K562 (cell line): ENCODE results near the gene CDC42SE2. TPM values are rescaled to one million over a fixed set of nuclear protein-coding genes. Genes with fewer than 3 reads are reported as not detected.

ENCODE experiments used
- ATAC-seq: fragments of 200-7000 bp; cut with Tn5 transposase; 3 replicates; pipeline ENCODE4 v1.9.1; 2020; ENCODE audit warnings: moderate library complexity
- BruUV-seq: library from RNA; stranded (reverse); fragments of 400-500 nt; replicated peaks from 2 replicates; lab custom pipeline; 2021; lab: Mats Ljungman, UMichigan
- CTCF ChIA-PET: fragments of 300-600 bp; formaldehyde crosslinking; extraction: SDS; loops from one replicate; lab custom pipeline; 2021; ENCODE audit warnings: low intra/inter-chr PET ratio; lab: Yijun Ruan, JAX
- POLR2A ChIA-PET: fragments of 300-600, 350-650 bp; sonication (Branson Sonifier 250); formaldehyde crosslinking; extraction: SDS; loops from one replicate; lab custom pipeline; 2021; ENCODE audit warnings: antibody characterized with exemption, inconsistent platforms; lab: Yijun Ruan, JAX
- DNase-seq, 4 experiments: peaks; one replicate each; pipeline versions ENCODE4 v3.0.0 to v3.0.0-alpha.2; 2011 to 2018; ENCODE audit warnings: low spot score in 3 of 4, mixed read lengths in 3 of 4; ENCODE audit errors: extremely low read depth in 1 of 4
- FAIRE-seq: peaks from 2 replicates; lab custom pipeline; 2011; peaks lifted over from hg19 to GRCh38; lab: Jason Lieb, UNC
- H2AFZ ChIP-seq: 2 replicates; pipeline ENCODE4 v1.6.0; 2011; ENCODE audit warnings: low read depth, low read length, control low read depth, inconsistent platforms
- H3K27ac ChIP-seq: fragments of 200-600 bp; 3 replicates; pipeline ENCODE4 v1.8.0; 2011; ENCODE audit warnings: low read depth, mild to moderate bottlenecking, control low read depth, inconsistent platforms, low read length, moderate library complexity, mixed read lengths; ENCODE audit errors: extremely low read depth
- H3K27me3 ChIP-seq, 2 experiments: fragments of 300-600 bp in 1 of 2; 2 replicates in 1 of 2; 3 replicates in 1 of 2; pipeline versions ENCODE4 v1.6.0 to v1.8.0; 2011; ENCODE audit warnings: inconsistent platforms in 2 of 2, low read length in 2 of 2, mild to moderate bottlenecking in 1 of 2, mixed read lengths in 1 of 2, moderate library complexity in 1 of 2; ENCODE audit not compliant: control insufficient read depth in 2 of 2, insufficient read depth in 2 of 2
- H3K36me3 ChIP-seq: fragments of 300-600 bp; 3 replicates; pipeline ENCODE4 v1.8.0; 2011; ENCODE audit warnings: mild to moderate bottlenecking, low read length, inconsistent platforms; ENCODE audit not compliant: control insufficient read depth, insufficient read depth
- H3K4me1 ChIP-seq, 2 experiments: fragments of 200-600 bp in 1 of 2; replicated peaks in 1 of 2; 2 replicates in 1 of 2; 3 replicates in 1 of 2; pipeline versions ENCODE4 v1.5.1 to v1.8.0; 2011; ENCODE audit warnings: inconsistent platforms in 2 of 2, low read length in 2 of 2, mild to moderate bottlenecking in 1 of 2, mixed read lengths in 1 of 2, moderate library complexity in 1 of 2; ENCODE audit not compliant: control insufficient read depth in 2 of 2, insufficient read depth in 2 of 2
- H3K4me2 ChIP-seq: 2 replicates; pipeline ENCODE4 v1.6.1; 2011; ENCODE audit warnings: low read length, control low read depth, inconsistent platforms, mixed read lengths; ENCODE audit not compliant: insufficient read depth
- H3K4me3 ChIP-seq: fragments of 200-600 bp; sonication (generic), shearing (Covaris generic); 2 replicates; pipeline ENCODE4 v1.5.1; 2016; ENCODE audit warnings: control low read depth, inconsistent platforms
- H3K79me2 ChIP-seq: fragments of 200-600 bp; 3 replicates; pipeline ENCODE4 v1.8.0; 2011; ENCODE audit warnings: low read length, inconsistent platforms; ENCODE audit not compliant: control insufficient read depth, insufficient read depth
- H3K9ac ChIP-seq, 2 experiments: 2 replicates each; pipeline versions ENCODE4 v1.6.0 to v1.6.1; 2011; ENCODE audit warnings: low read depth in 2 of 2, low read length in 2 of 2, control low read depth in 1 of 2, inconsistent platforms in 1 of 2, mild to moderate bottlenecking in 1 of 2, mixed read lengths in 1 of 2; ENCODE audit not compliant: insufficient read depth in 1 of 2
- H3K9me1 ChIP-seq: one replicate; pipeline ENCODE4 v1.6.0; 2011; ENCODE audit warnings: inconsistent platforms, mild to moderate bottlenecking, low read length, moderate library complexity; ENCODE audit not compliant: control insufficient read depth, insufficient read depth
- H3K9me3 ChIP-seq: replicated peaks from 2 replicates; pipeline ENCODE4 v1.5.1; 2011; ENCODE audit warnings: low read depth, low read length, inconsistent platforms; ENCODE audit not compliant: control insufficient read depth, insufficient read depth
- H4K20me1 ChIP-seq: replicated peaks from 2 replicates; pipeline ENCODE4 v1.6.1; 2011; ENCODE audit warnings: low read length, inconsistent platforms, mixed read lengths; ENCODE audit not compliant: control insufficient read depth, insufficient read depth
- ARID3A ChIP-seq: IDR thresholded peaks from 2 replicates; pipeline ENCODE4 v1.6.1; 2012; ENCODE audit warnings: low read depth, low read length, improper control_type of control experiment, borderline replicate concordance
- CAMTA2 ChIP-seq: fragments of 250-450 bp; sonication (Bioruptor Pico); conservative IDR thresholded peaks from 2 replicates; pipeline ENCODE4 v1.5.1; 2022
- FOXK2 ChIP-seq, 2 experiments: fragments of 450-650 bp; IDR thresholded peaks in 1 of 2; conservative IDR thresholded peaks in 1 of 2; 2 replicates each; pipeline ENCODE4 v1.6.1; 2016; ENCODE audit warnings: low read depth in 2 of 2, mild to moderate bottlenecking in 1 of 2
- HMGN3 ChIP-seq: IDR thresholded peaks from 2 replicates; pipeline ENCODE4 v1.6.1; 2011; ENCODE audit warnings: borderline replicate concordance, low read depth, mild to moderate bottlenecking, mixed read lengths, low read length; ENCODE audit not compliant: insufficient read length; ENCODE audit errors: extremely low read depth
- KLF13 ChIP-seq: fragments of 450-650 bp; IDR thresholded peaks from 2 replicates; pipeline ENCODE4 v1.6.1; 2016; ENCODE audit warnings: missing genetic modification characterization, low read depth, mild to moderate bottlenecking, missing compliant biosample characterization, moderate library complexity, borderline replicate concordance
- LCOR ChIP-seq: sonication (generic); formaldehyde crosslinking; IDR thresholded peaks from 2 replicates; pipeline ENCODE4 v1.8.0; 2022; ENCODE audit warnings: mild to moderate bottlenecking, missing genetic modification reagents
- MAFF ChIP-seq: IDR thresholded peaks from 2 replicates; pipeline ENCODE4 v1.6.1; 2012; ENCODE audit warnings: low read length, improper control_type of control experiment
- MCM7 ChIP-seq, 2 experiments: fragments of 450-650 bp; IDR thresholded peaks; 2 replicates each; pipeline ENCODE4 v1.6.1; 2016 to 2018
- MEIS2 ChIP-seq: fragments of 450-650 bp; IDR thresholded peaks from 2 replicates; pipeline ENCODE4 v1.6.1; 2014; ENCODE audit warnings: mild to moderate bottlenecking; ENCODE audit not compliant: partially characterized antibody
- PTBP1 ChIP-seq: fragments of 200-400 bp; formaldehyde crosslinking; IDR thresholded peaks from 2 replicates; pipeline ENCODE4 v1.6.1; 2017; ENCODE audit warnings: low read depth, low read length
- SETDB1 ChIP-seq: IDR thresholded peaks from one replicate; pipeline ENCODE4 v1.6.1; 2012; ENCODE audit warnings: low read length, control low read depth, inconsistent platforms
- ZFP1 ChIP-seq: fragments of 450-650 bp; formaldehyde crosslinking; IDR thresholded peaks from 2 replicates; pipeline ENCODE4 v1.4.0; 2020; ENCODE audit warnings: mild to moderate bottlenecking, mixed read lengths
- ZNF124 ChIP-seq: sonication (generic); formaldehyde crosslinking; IDR thresholded peaks from 2 replicates; pipeline ENCODE4 v1.8.1; 2022; ENCODE audit warnings: missing genetic modification reagents
- ZNF146 ChIP-seq: IDR thresholded peaks from one replicate; pipeline ENCODE4 v1.6.1; 2018; ENCODE audit warnings: missing compliant biosample characterization; ENCODE audit not compliant: unreplicated experiment
- ZNF175 ChIP-seq: fragments of 200-800 bp; sonication (Bioruptor generic); IDR thresholded peaks from 2 replicates; pipeline ENCODE4 v1.6.1; 2016; ENCODE audit warnings: low read depth, mild to moderate bottlenecking, missing genetic modification characterization, missing compliant biosample characterization
- WGBS: fragments of 100-300 bp; shearing (Covaris generic); methylation state at CpG from one replicate; pipeline ENCODE4 v1.1.6; 2016; ENCODE audit warnings: low coverage, mixed read lengths; ENCODE audit not compliant: insufficient coverage; ENCODE audit errors: missing lambda C conversion rate; 5-methylcytosine and 5-hydroxymethylcytosine counted together
- in situ Hi-C: fragments of 300-500 bp; cut with MboI; formaldehyde crosslinking; loops from 4 replicates; pipeline ENCODE4 v1.15.0; 2018; ENCODE audit warnings: inconsistent platforms, mixed read lengths
- intact Hi-C: fragments of 100-400 bp; cut with micrococcal nuclease; formaldehyde crosslinking; loops from 2 replicates; pipeline ENCODE4 v1.14.2; 2022
- polyA plus RNA-seq, 8 experiments: library from polyadenylated mRNA; depleted of rRNA in 4 of 8; stranded (reverse) in 5 of 8; unstranded in 3 of 8; fragments of >200 nt; fragmentation: Nextera tagmentation in 2 of 8; fragmentation: Illumina TruSeq in 1 of 8; extraction: Ambion mirVana in 2 of 8; extraction: Trizol in 1 of 8; gene quantifications; 2 replicates each; pipeline versions ENCODE4 v1.2.1 to v1.2.3, GENCODE V29; 2011 to 2014; ENCODE audit warnings: inconsistent platforms in 1 of 8, missing spikeins in 1 of 8
- total RNA-seq, 7 experiments: library from RNA; depleted of rRNA in 6 of 7; stranded (reverse); fragments of >200 nt in 6 of 7; fragmentation: Illumina TruSeq in 2 of 7; extraction: Trizol in 2 of 7; gene quantifications; 2 replicates each; pipeline versions ENCODE4 v1.2.1 to v1.2.3, GENCODE V29; 2011 to 2021; ENCODE audit warnings: low replicate concordance in 1 of 7
- TF ChIP-seq, protein P1 (sequence below): sonication (generic); formaldehyde crosslinking; IDR thresholded peaks from 2 replicates; pipeline ENCODE4 v1.8.1; 2023; ENCODE audit warnings: mild to moderate bottlenecking, missing genetic modification reagents
- TF ChIP-seq, protein P2 (sequence below): fragments of 250-450 bp; sonication (Bioruptor Pico); IDR thresholded peaks from 2 replicates; pipeline ENCODE4 v1.4.0; 2020; ENCODE audit warnings: mild to moderate bottlenecking, moderate library complexity

The CDC42SE2 gene
- total and polyA plus RNA-seq, 9 of the 15 experiments (the other 6 are each of a cell fraction or from before 2014, with no cell fraction given) = 24.8 to 44.3 (median 32.7) TPM

DNA sequence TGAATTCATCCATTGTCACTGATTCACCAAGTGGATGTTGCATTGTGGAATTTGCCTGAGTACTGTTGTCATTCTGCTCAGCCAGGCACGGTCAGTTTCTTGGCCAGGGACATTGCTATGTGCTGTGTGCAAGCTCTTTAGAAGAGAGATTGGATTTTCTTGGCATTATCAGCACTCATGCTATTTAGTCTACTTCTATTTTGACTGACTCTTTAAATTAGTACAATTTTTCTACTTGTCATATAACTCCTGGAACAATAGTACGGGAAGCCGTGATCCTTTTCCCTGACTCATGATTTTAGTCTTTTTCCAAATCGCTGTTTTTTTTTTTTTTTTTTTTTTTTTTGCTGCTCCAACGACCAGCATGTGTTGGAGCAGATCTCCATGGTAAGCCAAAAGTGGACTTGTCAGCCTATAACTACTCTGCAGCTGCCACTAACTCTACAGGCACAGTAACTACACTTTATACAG lies 129.7 kb downstream of the CDC42SE2 start:
- POLR2A ChIA-PET = interaction anchor here (4.5 kb wide), 1 partner anchor 13 kb away, joined by 21 read pairs; no protein-coding TSS in a partner anchor
- Histone ChIP-seq H3K9me1 (no peaks in the 10 kb centered on the region), H3K4me1 (no peaks in the 10 kb centered on the region), H3K4me3 (no peak overlapping the region), H2AFZ (no peak overlapping the region), H3K79me2 (no peaks in the 10 kb centered on the region), H3K9ac (no peak overlapping the region), H4K20me1 (no peaks in the 10 kb centered on the region), H3K27ac (no peak overlapping the region), H3K36me3 (peaks cover 89% of the 10 kb centered on the region), H3K27me3 (no peaks in the 10 kb centered on the region), H3K9me3 (no peaks in the 10 kb centered on the region), H3K4me2 (no peak overlapping the region)
- FAIRE-seq (no peak), ATAC-seq (no peak), DNase-seq (no peak)
- WGBS = 83% methylated on average over 5 of the region's 5 CpGs
- in situ Hi-C loops = loop anchor here (25.0 kb wide), 1 partner anchor 506 kb away; no protein-coding TSS in a partner anchor
- BruUV-seq = TSS peak; percentile 17
- CTCF ChIA-PET = no interaction called here
- intact Hi-C loops = no loop called here
- no peak for TF ChIP-seq FOXK2 (conservative IDR thresholded peaks at IDR 0.05 in 1 of 2, IDR thresholded peaks at IDR 0.05 in 1 of 2; ENCODE audit: low read depth in 2 of 2)
- TF ChIP-seq KLF13 (tag) = no peak
- no peak for TF ChIP-seq CAMTA2 (CRISPR knock-in tag)
- TF ChIP-seq HMGN3 = no peak
- TF ChIP-seq MEIS2 = no peak
- no peak for TF ChIP-seq MCM7 (IDR thresholded peaks at IDR 0.05)
- no peak for TF ChIP-seq ZFP1 (CRISPR knock-in tag)
- TF ChIP-seq SETDB1 = no peak
- TF ChIP-seq ZNF124 = no peak
- TF ChIP-seq ZNF175 (CRISPR knock-in tag) = no peak
- TF ChIP-seq, protein P1, sequence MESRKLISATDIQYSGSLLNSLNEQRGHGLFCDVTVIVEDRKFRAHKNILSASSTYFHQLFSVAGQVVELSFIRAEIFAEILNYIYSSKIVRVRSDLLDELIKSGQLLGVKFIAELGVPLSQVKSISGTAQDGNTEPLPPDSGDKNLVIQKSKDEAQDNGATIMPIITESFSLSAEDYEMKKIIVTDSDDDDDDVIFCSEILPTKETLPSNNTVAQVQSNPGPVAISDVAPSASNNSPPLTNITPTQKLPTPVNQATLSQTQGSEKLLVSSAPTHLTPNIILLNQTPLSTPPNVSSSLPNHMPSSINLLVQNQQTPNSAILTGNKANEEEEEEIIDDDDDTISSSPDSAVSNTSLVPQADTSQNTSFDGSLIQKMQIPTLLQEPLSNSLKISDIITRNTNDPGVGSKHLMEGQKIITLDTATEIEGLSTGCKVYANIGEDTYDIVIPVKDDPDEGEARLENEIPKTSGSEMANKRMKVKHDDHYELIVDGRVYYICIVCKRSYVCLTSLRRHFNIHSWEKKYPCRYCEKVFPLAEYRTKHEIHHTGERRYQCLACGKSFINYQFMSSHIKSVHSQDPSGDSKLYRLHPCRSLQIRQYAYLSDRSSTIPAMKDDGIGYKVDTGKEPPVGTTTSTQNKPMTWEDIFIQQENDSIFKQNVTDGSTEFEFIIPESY = no peak
- no peak for TF ChIP-seq ZNF146 (CRISPR knock-in tag)
- no peak for TF ChIP-seq LCOR (CRISPR knock-in tag)
- no peak for TF ChIP-seq PTBP1
- TF ChIP-seq, protein P2, sequence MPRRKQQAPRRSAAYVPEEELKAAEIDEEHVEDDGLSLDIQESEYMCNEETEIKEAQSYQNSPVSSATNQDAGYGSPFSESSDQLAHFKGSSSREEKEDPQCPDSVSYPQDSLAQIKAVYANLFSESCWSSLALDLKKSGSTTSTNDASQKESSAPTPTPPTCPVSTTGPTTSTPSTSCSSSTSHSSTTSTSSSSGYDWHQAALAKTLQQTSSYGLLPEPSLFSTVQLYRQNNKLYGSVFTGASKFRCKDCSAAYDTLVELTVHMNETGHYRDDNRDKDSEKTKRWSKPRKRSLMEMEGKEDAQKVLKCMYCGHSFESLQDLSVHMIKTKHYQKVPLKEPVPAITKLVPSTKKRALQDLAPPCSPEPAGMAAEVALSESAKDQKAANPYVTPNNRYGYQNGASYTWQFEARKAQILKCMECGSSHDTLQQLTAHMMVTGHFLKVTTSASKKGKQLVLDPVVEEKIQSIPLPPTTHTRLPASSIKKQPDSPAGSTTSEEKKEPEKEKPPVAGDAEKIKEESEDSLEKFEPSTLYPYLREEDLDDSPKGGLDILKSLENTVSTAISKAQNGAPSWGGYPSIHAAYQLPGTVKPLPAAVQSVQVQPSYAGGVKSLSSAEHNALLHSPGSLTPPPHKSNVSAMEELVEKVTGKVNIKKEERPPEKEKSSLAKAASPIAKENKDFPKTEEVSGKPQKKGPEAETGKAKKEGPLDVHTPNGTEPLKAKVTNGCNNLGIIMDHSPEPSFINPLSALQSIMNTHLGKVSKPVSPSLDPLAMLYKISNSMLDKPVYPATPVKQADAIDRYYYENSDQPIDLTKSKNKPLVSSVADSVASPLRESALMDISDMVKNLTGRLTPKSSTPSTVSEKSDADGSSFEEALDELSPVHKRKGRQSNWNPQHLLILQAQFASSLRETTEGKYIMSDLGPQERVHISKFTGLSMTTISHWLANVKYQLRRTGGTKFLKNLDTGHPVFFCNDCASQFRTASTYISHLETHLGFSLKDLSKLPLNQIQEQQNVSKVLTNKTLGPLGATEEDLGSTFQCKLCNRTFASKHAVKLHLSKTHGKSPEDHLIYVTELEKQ (CRISPR knock-in tag) = no peak
- TF ChIP-seq MAFF = no peak
- no peak for TF ChIP-seq ARID3A
